ENCODE measurements around the gene CLEC4G. TPM values are rescaled to one million over a fixed set of nuclear protein-coding genes. Genes with fewer than 3 reads are reported as not detected.

The CLEC4G gene
- total and polyA plus RNA-seq, 4 experiments from 2014 or later, result not detected

- intact Hi-C loops (cut with micrococcal nuclease), result no loop called here
- Histone ChIP-seq H3K27ac (ENCODE audit: low read depth, low read length) (no peak overlapping the region), H3K27me3 (ENCODE audit: insufficient read depth, low read length) (no peaks in the 10 kb centered on the region), H3K9me3 (ENCODE audit: control insufficient read depth in 1 of 2, low read length in 2 of 2) (no peaks in the 10 kb centered on the region), H3K4me3 (ENCODE audit: low read length in 2 of 2) (no peak overlapping the region), H3K4me1 (ENCODE audit: insufficient read depth, low read length) (peaks cover 24% of the 10 kb centered on the region), H3K36me3 (ENCODE audit: insufficient read depth, low read length) (no peaks in the 10 kb centered on the region)
- Mint-ChIP-seq H3K27ac (peak overlapping the region in 2 of 7 donors; percentile 26 to 36), H3K4me3 (no peak overlapping the region), H3K9me3 (no peaks in the 10 kb centered on the region), H3K4me1 (peaks cover 15 to 30% (median 19%) of the 10 kb centered on the region in 4 donors), H3K36me3 (no peaks in the 10 kb centered on the region), H3K27me3 (no peaks in the 10 kb centered on the region)
- ChIA-PET CTCF (ENCODE audit: partially characterized antibody) (interaction anchor here (1.0 kb wide), 1 partner anchor 13 kb away, joined by 3 read pairs; no protein-coding TSS in a partner anchor), POLR2A (ENCODE audit: partially characterized antibody) (no interaction called here)
- DNase-seq, result no peak
Measured at GRCh38 chr19:7710616-7711015, 21.3 kb downstream of the CLEC4G start.

- H3K4me1 ChIP-seq (ENCODE audit: insufficient read depth, low read length), result peaks cover 30% of the 10 kb centered on the region
- H3K9me3 ChIP-seq (ENCODE audit: control insufficient read depth in 1 of 2, low read length in 2 of 2), result no peaks in the 10 kb centered on the region
- Mint-ChIP-seq H3K4me1 (peaks cover 19 to 36% (median 24%) of the 10 kb centered on the region in 4 donors), H3K36me3 (no peaks in the 10 kb centered on the region), H3K27ac (peak overlapping the region in 2 of 7 donors; percentile 29 to 36), H3K9me3 (no peaks in the 10 kb centered on the region), H3K27me3 (no peaks in the 10 kb centered on the region), H3K4me3 (no peak overlapping the region)
- no peaks in the 10 kb centered on the region for H3K27me3 ChIP-seq (ENCODE audit: insufficient read depth, low read length)
- DNase-seq, result no peak
- H3K27ac ChIP-seq (ENCODE audit: low read depth, low read length), result no peak overlapping the region
- POLR2A ChIA-PET (ENCODE audit: partially characterized antibody), result no interaction called here
- no peak overlapping the region for H3K4me3 ChIP-seq (ENCODE audit: low read length in 2 of 2)
- H3K36me3 ChIP-seq (ENCODE audit: insufficient read depth, low read length), result no peaks in the 10 kb centered on the region
- intact Hi-C loops (cut with micrococcal nuclease), result loop anchor here (10.0 kb wide), 1 partner anchor 45 kb away; no protein-coding TSS in a partner anchor
- CTCF ChIA-PET (ENCODE audit: partially characterized antibody), result no interaction called here
Measured at GRCh38 chr19:7709932-7710460, 21.9 kb downstream of the CLEC4G start.

- intact Hi-C loops (cut with micrococcal nuclease), result loop anchor here (10.0 kb wide), 1 partner anchor 48 kb away; no protein-coding TSS in a partner anchor
- H3K9me3 ChIP-seq (ENCODE audit: control insufficient read depth in 1 of 2, low read length in 2 of 2), result no peaks in the 10 kb centered on the region
- no peaks in the 10 kb centered on the region for H3K36me3 ChIP-seq (ENCODE audit: insufficient read depth, low read length)
- CTCF ChIA-PET (ENCODE audit: partially characterized antibody), result interaction anchor here (3.1 kb wide), 1 partner anchor 26 kb away, joined by 12 read pairs; the partner anchor contains the start of gene TRAPPC5
- H3K4me1 ChIP-seq (ENCODE audit: insufficient read depth, low read length), result peaks cover 38% of the 10 kb centered on the region
- Mint-ChIP-seq H3K9me3 (no peaks in the 10 kb centered on the region), H3K27me3 (no peaks in the 10 kb centered on the region), H3K4me1 (peaks cover 19 to 51% (median 33%) of the 10 kb centered on the region in 4 donors), H3K27ac (peak overlapping the region; percentile 87 to 98 (median 98)), H3K4me3 (peak overlapping the region in 7 of 8 donors; percentile 46 to 90 (median 84)), H3K36me3 (no peaks in the 10 kb centered on the region)
- H3K27me3 ChIP-seq (ENCODE audit: insufficient read depth, low read length), result no peaks in the 10 kb centered on the region
- no peak for DNase-seq
- peak overlapping the region; percentile 72 for H3K27ac ChIP-seq (ENCODE audit: low read depth, low read length)
- POLR2A ChIA-PET (ENCODE audit: partially characterized antibody), result interaction anchor here (0.7 to 3.0 kb wide), 7 partner anchors 9 to 357 kb away, joined by 3 to 29 read pairs (median 3); partner anchors contain the start of genes ARHGEF18, PET100, TRAPPC5 and XAB2
- H3K4me3 ChIP-seq (ENCODE audit: low read length in 2 of 2), result no peak overlapping the region
Measured at GRCh38 chr19:7706955-7707456, 24.9 kb downstream of the CLEC4G start.

- H3K27me3 Mint-ChIP-seq, result no peaks in the 10 kb centered on the region
- peak overlapping the region; percentile 72 for H3K27ac ChIP-seq (ENCODE audit: low read depth, low read length)
- H3K27me3 ChIP-seq (ENCODE audit: insufficient read depth, low read length), result no peaks in the 10 kb centered on the region
- no peaks in the 10 kb centered on the region for H3K9me3 Mint-ChIP-seq
- peaks cover 19 to 51% (median 33%) of the 10 kb centered on the region in 4 donors for H3K4me1 Mint-ChIP-seq
- intact Hi-C loops (cut with micrococcal nuclease), result loop anchor here (10.0 kb wide), 1 partner anchor 48 kb away; no protein-coding TSS in a partner anchor
- no peaks in the 10 kb centered on the region for H3K9me3 ChIP-seq (ENCODE audit: control insufficient read depth in 1 of 2, low read length in 2 of 2)
- ChIA-PET POLR2A (ENCODE audit: partially characterized antibody) (interaction anchor here (0.6 to 3.0 kb wide), 10 partner anchors 9 to 869 kb away, joined by 3 to 29 read pairs (median 3); partner anchors contain the start of genes ARHGEF18, PET100, TRAPPC5 and XAB2), CTCF (ENCODE audit: partially characterized antibody) (interaction anchor here (0.7 to 3.1 kb wide), 4 partner anchors 26 to 95 kb away, joined by 3 to 15 read pairs (median 8); partner anchors contain the start of gene TRAPPC5)
- H3K27ac Mint-ChIP-seq, result peak overlapping the region; percentile 87 to 98 (median 98)
- peaks cover 38% of the 10 kb centered on the region for H3K4me1 ChIP-seq (ENCODE audit: insufficient read depth, low read length)
- no peaks in the 10 kb centered on the region for H3K36me3 ChIP-seq (ENCODE audit: insufficient read depth, low read length)
- no peaks in the 10 kb centered on the region for H3K36me3 Mint-ChIP-seq
- peak overlapping the region in 7 of 8 donors; percentile 76 to 90 (median 84) for H3K4me3 Mint-ChIP-seq
- H3K4me3 ChIP-seq (ENCODE audit: low read length in 2 of 2), result peak overlapping the region; percentile 30 to 45
- no peak for DNase-seq
Measured at GRCh38 chr19:7706188-7706954, 25.5 kb downstream of the CLEC4G start.

- Histone ChIP-seq H3K27me3 (ENCODE audit: insufficient read depth, low read length) (no peaks in the 10 kb centered on the region), H3K4me3 (ENCODE audit: low read length in 2 of 2) (peak overlapping the region; percentile 30 to 45), H3K9me3 (ENCODE audit: control insufficient read depth in 1 of 2, low read length in 2 of 2) (no peaks in the 10 kb centered on the region), H3K4me1 (ENCODE audit: insufficient read depth, low read length) (peaks cover 38% of the 10 kb centered on the region), H3K27ac (ENCODE audit: low read depth, low read length) (peak overlapping the region; percentile 72), H3K36me3 (ENCODE audit: insufficient read depth, low read length) (no peaks in the 10 kb centered on the region)
- Mint-ChIP-seq H3K27ac (peak overlapping the region; percentile 87 to 98 (median 98)), H3K4me1 (peaks cover 19 to 51% (median 33%) of the 10 kb centered on the region in 4 donors), H3K4me3 (peak overlapping the region; percentile 76 to 90 (median 84)), H3K36me3 (no peaks in the 10 kb centered on the region), H3K9me3 (no peaks in the 10 kb centered on the region), H3K27me3 (no peaks in the 10 kb centered on the region)
- ChIA-PET CTCF (ENCODE audit: partially characterized antibody) (interaction anchor here (0.7 to 1.9 kb wide), 3 partner anchors 25 to 96 kb away, joined by 3 to 15 read pairs (median 4); partner anchors contain the start of gene TRAPPC5), POLR2A (ENCODE audit: partially characterized antibody) (interaction anchor here (0.9 to 3.0 kb wide), 10 partner anchors 9 to 356 kb away, joined by 3 to 29 read pairs (median 3); partner anchors contain the start of genes ARHGEF18 and TRAPPC5)
- DNase-seq, result peak; percentile 73 to 83 (median 76)
- intact Hi-C loops (cut with micrococcal nuclease), result loop anchor here (2.0 to 10.0 kb wide), 2 partner anchors 25 to 49 kb away; partner anchors contain the start of gene TRAPPC5
Measured at GRCh38 chr19:7705387-7706187, 26.3 kb downstream of the CLEC4G start.

GRCh38 chr19:7704280-7705060 is 27.4 kb downstream of the CLEC4G start:
- no peak overlapping the region for H3K27ac ChIP-seq (ENCODE audit: low read depth, low read length)
- H3K36me3 ChIP-seq (ENCODE audit: insufficient read depth, low read length), result no peaks in the 10 kb centered on the region
- H3K9me3 ChIP-seq (ENCODE audit: control insufficient read depth in 1 of 2, low read length in 2 of 2), result no peaks in the 10 kb centered on the region
- peak overlapping the region in 2 of 8 donors; percentile 39 to 45 for H3K4me3 Mint-ChIP-seq
- H3K4me3 ChIP-seq (ENCODE audit: low read length in 2 of 2), result no peak overlapping the region
- peaks cover 20 to 54% (median 33%) of the 10 kb centered on the region in 4 donors for H3K4me1 Mint-ChIP-seq
- intact Hi-C loops (cut with micrococcal nuclease), result loop anchor here (2.0 to 10.0 kb wide), 2 partner anchors 24 to 50 kb away; partner anchors contain the start of gene TRAPPC5
- H3K27me3 ChIP-seq (ENCODE audit: insufficient read depth, low read length), result no peaks in the 10 kb centered on the region
- DNase-seq, result no peak
- H3K27ac Mint-ChIP-seq, result peak overlapping the region in 6 of 7 donors; percentile 55 to 96 (median 78)
- CTCF ChIA-PET (ENCODE audit: partially characterized antibody), result interaction anchor here (1.3 kb wide), 1 partner anchor 24 kb away, joined by 15 read pairs; the partner anchor contains the start of gene TRAPPC5
- H3K36me3 Mint-ChIP-seq, result no peaks in the 10 kb centered on the region
- H3K4me1 ChIP-seq (ENCODE audit: insufficient read depth, low read length), result peaks cover 38% of the 10 kb centered on the region
- POLR2A ChIA-PET (ENCODE audit: partially characterized antibody), result interaction anchor here (1.1 to 3.0 kb wide), 2 partner anchors 8 to 24 kb away, joined by 4 to 29 read pairs; partner anchors contain the start of gene TRAPPC5
- H3K9me3 Mint-ChIP-seq, result no peaks in the 10 kb centered on the region
- no peaks in the 10 kb centered on the region for H3K27me3 Mint-ChIP-seq

Measured in CD4-positive, alpha-beta memory T cell (primary cell).